Nephron (organoid): ENCODE measurements around the gene ASH1L.

Source experiments
- H3K27ac Mint-ChIP-seq, 3 experiments: 2 replicates each; pipeline ENCODE4 v1.8.0; 2020; ENCODE audit warnings: mixed read lengths in 3 of 3, mild to moderate bottlenecking in 2 of 3, moderate library complexity in 1 of 3
- H3K27me3 Mint-ChIP-seq: 2 replicates; pipeline ENCODE4 v1.8.0; 2021; ENCODE audit warnings: low read depth, mild to moderate bottlenecking, moderate library complexity, mixed read lengths
- H3K36me3 Mint-ChIP-seq: 2 replicates; pipeline ENCODE4 v1.8.0; 2020; ENCODE audit warnings: low read depth, mixed read lengths
- H3K4me1 Mint-ChIP-seq: 2 replicates; pipeline ENCODE4 v1.8.0; 2020; ENCODE audit warnings: mixed read lengths
- H3K4me3 Mint-ChIP-seq, 3 experiments: 2 replicates each; pipeline ENCODE4 v1.8.0; 2020; ENCODE audit warnings: mild to moderate bottlenecking in 3 of 3, mixed read lengths in 3 of 3, moderate library complexity in 2 of 3
- H3K9me3 Mint-ChIP-seq: 2 replicates; pipeline ENCODE4 v1.8.0; 2020; ENCODE audit warnings: mixed read lengths
- CTCF ChIP-seq, 3 experiments: fragments of 200-600 bp; sonication (generic); IDR thresholded peaks; one replicate each; pipeline ENCODE4 v1.5.0; 2021; ENCODE audit warnings: antibody characterized with exemption in 3 of 3; ENCODE audit not compliant: unreplicated experiment in 3 of 3

The ASH1L gene

GRCh38 chr1:155285631-155286044, 277.0 kb downstream of the ASH1L start:
- TF ChIP-seq CTCF (IDR thresholded peaks at IDR 0.05; ENCODE audit: unreplicated experiment in 3 of 3): no peak
- Mint-ChIP-seq H3K27ac (no peak overlapping the region), H3K27me3 (no peaks in the 10 kb centered on the region), H3K36me3 (peaks cover 8% of the 10 kb centered on the region), H3K4me3 (no peak overlapping the region), H3K9me3 (no peaks in the 10 kb centered on the region), H3K4me1 (no peaks in the 10 kb centered on the region)
